H1 (cell line): Measurements from ENCODE around the gene C17orf50.

Source experiments
- CTCF ChIP-seq, 3 experiments: IDR thresholded peaks; 1 replicate in 2 of 3; 2 replicates in 1 of 3; pipeline versions ENCODE4 v1.5.1 to v1.6.1; 2011; ENCODE audit warnings: low read length in 3 of 3, mild to moderate bottlenecking in 3 of 3, inconsistent platforms in 2 of 3, low read depth in 1 of 3, moderate library complexity in 1 of 3; ENCODE audit not compliant: insufficient read depth in 1 of 3; ENCODE audit errors: control extremely low read depth in 1 of 3
- EP300 ChIP-seq, 2 experiments: IDR thresholded peaks; 1 replicate in 1 of 2; 2 replicates in 1 of 2; pipeline ENCODE4 v1.6.1; 2011 to 2012; ENCODE audit warnings: low read depth in 2 of 2, low read length in 2 of 2, mild to moderate bottlenecking in 2 of 2, borderline replicate concordance in 1 of 2, inconsistent platforms in 1 of 2, moderate library complexity in 1 of 2
- GABPA ChIP-seq: IDR thresholded peaks from 2 replicates; pipeline ENCODE4 v1.6.1; 2011; ENCODE audit warnings: mild to moderate bottlenecking, low read length, moderate library complexity, borderline replicate concordance; ENCODE audit not compliant: insufficient read depth
- MAX ChIP-seq: IDR thresholded peaks from 2 replicates; pipeline ENCODE4 v1.6.1; 2012; ENCODE audit warnings: inconsistent platforms
- POLR2AphosphoS5 ChIP-seq: IDR thresholded peaks from 2 replicates; pipeline ENCODE4 v1.6.1; 2011; ENCODE audit warnings: low read depth, low read length
- TAF1 ChIP-seq: IDR thresholded peaks from 2 replicates; pipeline ENCODE4 v1.6.1; 2011; ENCODE audit warnings: mild to moderate bottlenecking, low read depth, low read length

GRCh38 chr17:35735036-35735805, 25.5 kb upstream of the C17orf50 start:
- TF ChIP-seq CTCF (IDR thresholded peaks at IDR 0.05; ENCODE audit: control extremely low read depth in 1 of 3, insufficient read depth in 1 of 3, low read depth in 1 of 3, low read length in 3 of 3) (no peak), TAF1 (no peak), POLR2AphosphoS5 (no peak), MAX (no peak), EP300 (IDR thresholded peaks at IDR 0.05; ENCODE audit: borderline replicate concordance in 1 of 2, low read depth in 2 of 2, low read length in 2 of 2) (no peak), GABPA (no peak)
